IMR-90 (cell line): ENCODE data around the gene C16orf90. TPM values are rescaled to one million over a fixed set of nuclear protein-coding genes. Genes with fewer than 3 reads are reported as not detected.

ENCODE experiments used
- ATAC-seq: fragments of 200-7000 bp; cut with Tn5 transposase; 2 replicates; pipeline ENCODE4 v1.9.1; 2020; ENCODE audit warnings: low read depth, mild to moderate bottlenecking, moderate library complexity
- BruUV-seq: library from RNA; stranded (reverse); fragments of 400-500 nt; replicated peaks from 2 replicates; lab custom pipeline; 2021; lab: Mats Ljungman, UMichigan
- CTCF ChIA-PET: fragments of 300-600 bp; formaldehyde crosslinking; extraction: SDS; loops from one replicate; lab custom pipeline; 2021; ENCODE audit warnings: antibody characterized with exemption; lab: Yijun Ruan, JAX
- POLR2A ChIA-PET: fragments of 300-600 bp; sonication (Branson Sonifier 250); formaldehyde crosslinking; loops from one replicate; lab custom pipeline; 2022; ENCODE audit warnings: antibody characterized with exemption; ENCODE audit not compliant: unreplicated experiment; lab: Charles Lee
- DNase-seq: peaks from one replicate; pipeline ENCODE4 v3.0.0; 2013
- H2AFZ ChIP-seq: replicated peaks from 2 replicates; pipeline ENCODE3; 2013; ENCODE audit warnings: low read length, mild to moderate bottlenecking; ENCODE audit not compliant: poor library complexity
- H2AK5ac ChIP-seq: 2 replicates; pipeline ENCODE4 v1.6.1; 2013; ENCODE audit warnings: low read depth, low read length, inconsistent platforms
- H2AK9ac ChIP-seq: replicated peaks from 2 replicates; pipeline ENCODE3; 2013; ENCODE audit warnings: mild to moderate bottlenecking, low read depth, low read length, moderate library complexity; ENCODE audit not compliant: poor library complexity
- H2BK120ac ChIP-seq: 2 replicates; pipeline ENCODE4 v1.6.1; 2013; ENCODE audit warnings: low read depth, low read length, inconsistent platforms
- H2BK15ac ChIP-seq: 3 replicates; pipeline ENCODE4 v1.6.1; 2013; ENCODE audit warnings: low read depth, low read length, inconsistent platforms
- H2BK20ac ChIP-seq: 2 replicates; pipeline ENCODE4 v1.6.1; 2013; ENCODE audit warnings: low read depth, mild to moderate bottlenecking, inconsistent platforms, low read length, moderate library complexity
- H2BK5ac ChIP-seq: 2 replicates; pipeline ENCODE4 v1.6.1; 2013; ENCODE audit warnings: mild to moderate bottlenecking, low read depth, low read length, inconsistent platforms; ENCODE audit not compliant: poor library complexity, severe bottlenecking
- H3K14ac ChIP-seq: replicated peaks from 2 replicates; pipeline ENCODE4 v1.6.1; 2013; ENCODE audit warnings: low read depth, low read length, inconsistent platforms
- H3K18ac ChIP-seq: 2 replicates; pipeline ENCODE4 v1.6.1; 2013; ENCODE audit warnings: low read depth, low read length, control low read depth
- H3K23ac ChIP-seq: 2 replicates; pipeline ENCODE4 v1.6.1; 2013; ENCODE audit warnings: low read depth, low read length, inconsistent platforms
- H3K27ac ChIP-seq: 2 replicates; pipeline ENCODE4 v1.5.1; 2013; ENCODE audit warnings: mild to moderate bottlenecking, control low read depth, low read length; ENCODE audit not compliant: insufficient read depth
- H3K27me3 ChIP-seq: 2 replicates; pipeline ENCODE4 v1.6.1; 2013; ENCODE audit warnings: low read length; ENCODE audit not compliant: control insufficient read depth, insufficient read depth
- H3K36me3 ChIP-seq: 2 replicates; pipeline ENCODE4 v1.6.1; 2013; ENCODE audit warnings: low read length, mixed read lengths; ENCODE audit not compliant: control insufficient read depth, insufficient read depth
- H3K4ac ChIP-seq: 2 replicates; pipeline ENCODE4 v1.6.1; 2013; ENCODE audit warnings: low read depth, low read length, inconsistent platforms
- H3K4me1 ChIP-seq: 2 replicates; pipeline ENCODE4 v1.6.1; 2013; ENCODE audit warnings: low read length, mixed read lengths; ENCODE audit not compliant: control insufficient read depth, insufficient read depth
- H3K4me2 ChIP-seq: 2 replicates; pipeline ENCODE4 v1.6.1; 2013; ENCODE audit warnings: low read depth, mild to moderate bottlenecking, control low read depth, low read length, moderate library complexity
- H3K4me3 ChIP-seq: 2 replicates; pipeline ENCODE4 v1.5.1; 2013; ENCODE audit warnings: low read depth, mild to moderate bottlenecking, control low read depth, low read length, moderate library complexity; ENCODE audit not compliant: insufficient read depth
- H3K56ac ChIP-seq: 2 replicates; pipeline ENCODE4 v1.6.1; 2013; ENCODE audit warnings: low read length, inconsistent platforms; ENCODE audit not compliant: insufficient read depth; ENCODE audit errors: extremely low read depth
- H3K79me1 ChIP-seq, 2 experiments: 2 replicates each; pipeline ENCODE4 v1.6.1; 2013; ENCODE audit warnings: low read length in 2 of 2, inconsistent platforms in 1 of 2, low read depth in 1 of 2
- H3K9ac ChIP-seq: 2 replicates; pipeline ENCODE4 v1.6.1; 2013; ENCODE audit warnings: low read depth, low read length, control low read depth
- H3K9me1 ChIP-seq: 2 replicates; pipeline ENCODE4 v1.6.1; 2013; ENCODE audit warnings: low read length, inconsistent platforms; ENCODE audit not compliant: insufficient read depth
- H3K9me3 ChIP-seq: 2 replicates; pipeline ENCODE4 v1.6.1; 2013; ENCODE audit warnings: low read length; ENCODE audit not compliant: control insufficient read depth, insufficient read depth
- H4K20me1 ChIP-seq: 2 replicates; pipeline ENCODE4 v1.6.1; 2013; ENCODE audit warnings: low read length, inconsistent platforms; ENCODE audit not compliant: insufficient read depth
- H4K5ac ChIP-seq: 2 replicates; pipeline ENCODE4 v1.6.1; 2013; ENCODE audit warnings: mild to moderate bottlenecking, low read depth, low read length, control low read depth
- H4K8ac ChIP-seq, 2 experiments: 2 replicates each; pipeline ENCODE4 v1.6.1; 2013; ENCODE audit warnings: low read depth in 2 of 2, low read length in 2 of 2, control low read depth in 1 of 2, inconsistent platforms in 1 of 2
- H4K91ac ChIP-seq: 2 replicates; pipeline ENCODE4 v1.6.1; 2013; ENCODE audit warnings: low read depth, low read length, inconsistent platforms; ENCODE audit not compliant: insufficient read depth
- BHLHE40 ChIP-seq: fragments of 150-350 bp; IDR thresholded peaks from 2 replicates; pipeline ENCODE4 v1.6.1; 2016; ENCODE audit warnings: mild to moderate bottlenecking, low read depth, low read length
- CEBPB ChIP-seq: IDR thresholded peaks from 2 replicates; pipeline ENCODE4 v1.6.1; 2012; ENCODE audit warnings: low read depth, low read length, improper control_type of control experiment
- FOS ChIP-seq: fragments of 150-350 bp; IDR thresholded peaks from 2 replicates; pipeline ENCODE4 v1.6.1; 2016; ENCODE audit warnings: low read depth, low read length
- MAFK ChIP-seq: IDR thresholded peaks from 2 replicates; pipeline ENCODE4 v1.6.1; 2012; ENCODE audit warnings: low read depth, low read length, improper control_type of control experiment
- MAZ ChIP-seq: IDR thresholded peaks from 2 replicates; pipeline ENCODE4 v1.6.1; 2012; ENCODE audit warnings: low read depth, mild to moderate bottlenecking, low read length, improper control_type of control experiment, moderate library complexity, borderline replicate concordance
- MXI1 ChIP-seq: IDR thresholded peaks from 2 replicates; pipeline ENCODE4 v1.6.1; 2012; ENCODE audit warnings: low read depth, mild to moderate bottlenecking, low read length, moderate library complexity, borderline replicate concordance
- NFE2L2 ChIP-seq: fragments of 150-350 bp; IDR thresholded peaks from 2 replicates; pipeline ENCODE4 v1.6.1; 2016; ENCODE audit warnings: low read depth, mild to moderate bottlenecking, low read length
- POLR2A ChIP-seq: IDR thresholded peaks from 2 replicates; pipeline ENCODE4 v1.6.1; 2012; ENCODE audit warnings: mild to moderate bottlenecking, low read depth, low read length
- RCOR1 ChIP-seq: IDR thresholded peaks from 2 replicates; pipeline ENCODE4 v1.6.1; 2012; ENCODE audit warnings: mild to moderate bottlenecking, low read length, improper control_type of control experiment; ENCODE audit not compliant: insufficient replicate concordance
- RFX5 ChIP-seq: IDR thresholded peaks from 2 replicates; pipeline ENCODE4 v1.8.0; 2012; ENCODE audit warnings: low read depth, mild to moderate bottlenecking, low read length, moderate library complexity
- SMC3 ChIP-seq: fragments of 150-350 bp; IDR thresholded peaks from 2 replicates; pipeline ENCODE4 v1.6.1; 2016; ENCODE audit warnings: low read depth, mild to moderate bottlenecking, antibody characterized with exemption, low read length, moderate library complexity
- WGBS, 2 experiments: methylation state at CpG; one replicate each; pipeline versions ENCODE4 v1.1.5 to v1.1.7; 2013; ENCODE audit warnings: missing lambda C conversion rate in 2 of 2; ENCODE audit not compliant: insufficient read length in 1 of 2; ENCODE audit errors: extremely low coverage in 2 of 2; 5-methylcytosine and 5-hydroxymethylcytosine counted together
- dilution Hi-C: fragments of 300-500 bp; cut with HindIII; formaldehyde crosslinking; loops from one replicate; pipeline ENCODE4 v1.14.3; 2018; ENCODE audit warnings: low sequenced_read_pairs; ENCODE audit not compliant: unreplicated experiment
- in situ Hi-C: fragments of 300-500 bp; cut with MboI; formaldehyde crosslinking; loops from 3 replicates; pipeline ENCODE4 v1.14.3; 2019; ENCODE audit warnings: low sequenced_read_pairs, inconsistent platforms, mixed read lengths
- intact Hi-C: fragments of 100-400 bp; cut with micrococcal nuclease; formaldehyde crosslinking; loops from 2 replicates; pipeline ENCODE4 v1.10.0; 2022
- polyA plus RNA-seq, 3 experiments: library from polyadenylated mRNA; depleted of rRNA; stranded (reverse); fragments of >200 nt; gene quantifications; 2 replicates each; pipeline ENCODE4 v1.2.3, GENCODE V29; 2012; ENCODE audit warnings: low replicate concordance in 1 of 3
- total RNA-seq: library from RNA; depleted of rRNA; stranded (reverse); fragments of >200 nt; gene quantifications from 2 replicates; pipeline ENCODE4 v1.2.3, GENCODE V29; 2012
- TF ChIP-seq, protein P1 (sequence below): fragments of 150-350 bp; IDR thresholded peaks from 2 replicates; pipeline ENCODE4 v1.6.1; 2016; ENCODE audit warnings: low read depth, mild to moderate bottlenecking, low read length, moderate library complexity, borderline replicate concordance
- TF ChIP-seq, protein P2 (sequence below): conservative IDR thresholded peaks from 2 replicates; pipeline ENCODE4 v1.5.1; 2012; ENCODE audit warnings: mild to moderate bottlenecking, low read depth, low read length, improper control_type of control experiment
- TF ChIP-seq, protein P3 (sequence below): fragments of 150-350 bp; IDR thresholded peaks from 2 replicates; pipeline ENCODE4 v1.6.1; 2017; ENCODE audit warnings: mild to moderate bottlenecking, antibody characterized with exemption, low read length, low read depth

The C16orf90 gene
- total and polyA plus RNA-seq, 2 of the 4 experiments (the other 2 are of a cell fraction): not detected

DNA sequence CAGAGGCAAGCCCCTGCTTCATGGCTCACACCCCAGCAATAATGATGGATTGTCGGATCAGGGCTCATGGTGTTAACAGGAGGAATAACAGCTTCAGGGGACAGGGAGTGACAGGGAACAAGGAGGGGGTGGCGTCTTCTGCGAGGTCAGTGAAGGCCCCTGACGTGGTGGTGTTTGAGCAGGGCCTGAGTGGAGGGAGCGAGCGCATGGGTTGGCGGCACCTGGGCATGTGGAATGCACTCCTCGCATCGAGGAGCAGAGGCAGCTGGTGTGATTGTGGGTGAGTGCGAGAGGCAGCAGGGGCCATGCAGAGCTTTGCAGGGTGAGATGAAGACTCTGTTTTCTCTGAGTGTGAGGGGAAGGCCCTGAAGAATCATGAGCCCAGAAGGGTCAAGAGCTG, 38.8 kb upstream of the C16orf90 start:
- intact Hi-C loops: no loop called here

More for the DNA sequence above, 38.8 kb upstream of the C16orf90 start:
- Histone ChIP-seq H2AK9ac (no peak overlapping the region), H3K18ac (no peak overlapping the region; the same call in 1 of the 2 replicates), H4K8ac (no peak overlapping the region), H3K14ac (no peak overlapping the region), H3K27me3 (no peaks in the 10 kb centered on the region), H2BK5ac (peak overlapping the region; percentile 31), H3K9ac (no peak overlapping the region), H3K27ac (no peak overlapping the region), H3K4ac (no peak overlapping the region), H3K4me3 (no peak overlapping the region), H3K79me1 (0 out of 4 replicates have a peak, but pooled peaks cover 0 to 8% of the 10 kb centered on the region in 2 experiments), H4K20me1 (peaks cover 7% of the 10 kb centered on the region; the same call in 1 of the 2 replicates), H4K91ac (no peak overlapping the region), H3K9me1 (peaks cover 32% of the 10 kb centered on the region), H3K23ac (no peak overlapping the region), H4K5ac (peak overlapping the region; percentile 45; the same call in 1 of the 2 replicates), H3K9me3 (no peaks in the 10 kb centered on the region), H2AK5ac (peak overlapping the region; percentile 66; the same call in 1 of the 2 replicates), H2BK120ac (0 out of 2 replicates have a peak overlapping the region, but pooled peaks have one; percentile 13), H2BK15ac (no peak overlapping the region), H3K36me3 (peaks cover 28% of the 10 kb centered on the region), H2AFZ (no peak overlapping the region), H3K56ac (no peak overlapping the region), H2BK20ac (peak overlapping the region; percentile 70; the same call in 1 of the 2 replicates), H3K4me1 (peaks cover 20% of the 10 kb centered on the region), H3K4me2 (no peak overlapping the region)
- in situ Hi-C loops (no loop called here), dilution Hi-C loops (no loop called here)
- 96% methylated on average over 8 of the region's 10 CpGs; no CpG with 5 or more reads in 1 of the 2 experiments for WGBS, 2 experiments
- BruUV-seq: no TSS peak
- POLR2A ChIA-PET: interaction anchor here (0.6 kb wide), 1 partner anchor 85 kb away, joined by 4 read pairs; no protein-coding TSS in a partner anchor
- no peak for DNase-seq
- CTCF ChIA-PET: no interaction called here
- ATAC-seq: no peak
- TF ChIP-seq RFX5 (no peak), MXI1 (no peak), MAZ (no peak), RCOR1 (no peak), POLR2A (no peak), BHLHE40 (no peak), SMC3 (no peak), CEBPB (no peak), NFE2L2 (no peak), FOS (no peak), MAFK (no peak)
- TF ChIP-seq, protein P1, sequence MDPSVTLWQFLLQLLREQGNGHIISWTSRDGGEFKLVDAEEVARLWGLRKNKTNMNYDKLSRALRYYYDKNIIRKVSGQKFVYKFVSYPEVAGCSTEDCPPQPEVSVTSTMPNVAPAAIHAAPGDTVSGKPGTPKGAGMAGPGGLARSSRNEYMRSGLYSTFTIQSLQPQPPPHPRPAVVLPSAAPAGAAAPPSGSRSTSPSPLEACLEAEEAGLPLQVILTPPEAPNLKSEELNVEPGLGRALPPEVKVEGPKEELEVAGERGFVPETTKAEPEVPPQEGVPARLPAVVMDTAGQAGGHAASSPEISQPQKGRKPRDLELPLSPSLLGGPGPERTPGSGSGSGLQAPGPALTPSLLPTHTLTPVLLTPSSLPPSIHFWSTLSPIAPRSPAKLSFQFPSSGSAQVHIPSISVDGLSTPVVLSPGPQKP: no peak
- TF ChIP-seq, protein P2, sequence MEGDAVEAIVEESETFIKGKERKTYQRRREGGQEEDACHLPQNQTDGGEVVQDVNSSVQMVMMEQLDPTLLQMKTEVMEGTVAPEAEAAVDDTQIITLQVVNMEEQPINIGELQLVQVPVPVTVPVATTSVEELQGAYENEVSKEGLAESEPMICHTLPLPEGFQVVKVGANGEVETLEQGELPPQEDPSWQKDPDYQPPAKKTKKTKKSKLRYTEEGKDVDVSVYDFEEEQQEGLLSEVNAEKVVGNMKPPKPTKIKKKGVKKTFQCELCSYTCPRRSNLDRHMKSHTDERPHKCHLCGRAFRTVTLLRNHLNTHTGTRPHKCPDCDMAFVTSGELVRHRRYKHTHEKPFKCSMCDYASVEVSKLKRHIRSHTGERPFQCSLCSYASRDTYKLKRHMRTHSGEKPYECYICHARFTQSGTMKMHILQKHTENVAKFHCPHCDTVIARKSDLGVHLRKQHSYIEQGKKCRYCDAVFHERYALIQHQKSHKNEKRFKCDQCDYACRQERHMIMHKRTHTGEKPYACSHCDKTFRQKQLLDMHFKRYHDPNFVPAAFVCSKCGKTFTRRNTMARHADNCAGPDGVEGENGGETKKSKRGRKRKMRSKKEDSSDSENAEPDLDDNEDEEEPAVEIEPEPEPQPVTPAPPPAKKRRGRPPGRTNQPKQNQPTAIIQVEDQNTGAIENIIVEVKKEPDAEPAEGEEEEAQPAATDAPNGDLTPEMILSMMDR: no peak
- TF ChIP-seq, protein P3, sequence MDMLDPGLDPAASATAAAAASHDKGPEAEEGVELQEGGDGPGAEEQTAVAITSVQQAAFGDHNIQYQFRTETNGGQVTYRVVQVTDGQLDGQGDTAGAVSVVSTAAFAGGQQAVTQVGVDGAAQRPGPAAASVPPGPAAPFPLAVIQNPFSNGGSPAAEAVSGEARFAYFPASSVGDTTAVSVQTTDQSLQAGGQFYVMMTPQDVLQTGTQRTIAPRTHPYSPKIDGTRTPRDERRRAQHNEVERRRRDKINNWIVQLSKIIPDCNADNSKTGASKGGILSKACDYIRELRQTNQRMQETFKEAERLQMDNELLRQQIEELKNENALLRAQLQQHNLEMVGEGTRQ: no peak
